ENCODE measurements around the gene GABBR1. TPM values are rescaled to one million over a fixed set of nuclear protein-coding genes. Genes with fewer than 3 reads are reported as not detected.
"Not testable (repeated sequence)": the region's sequence is repeated elsewhere in the genome, so short reads cannot be mapped to it uniquely, and the experiment has no call there.

Gene GABBR1
- total RNA-seq = 9.4 and 12.0 TPM in 2 replicates

- DNase-seq (ENCODE audit: extremely low read depth, low read depth, low spot score) = no peak
Observed at GRCh38 chr6:29632789-29633533, at the start of gene GABBR1. TSS of gene GABBR1 (minus strand) at chr6:29633183. CDS start at chr6:29632385, 798 bp downstream.

DNA sequence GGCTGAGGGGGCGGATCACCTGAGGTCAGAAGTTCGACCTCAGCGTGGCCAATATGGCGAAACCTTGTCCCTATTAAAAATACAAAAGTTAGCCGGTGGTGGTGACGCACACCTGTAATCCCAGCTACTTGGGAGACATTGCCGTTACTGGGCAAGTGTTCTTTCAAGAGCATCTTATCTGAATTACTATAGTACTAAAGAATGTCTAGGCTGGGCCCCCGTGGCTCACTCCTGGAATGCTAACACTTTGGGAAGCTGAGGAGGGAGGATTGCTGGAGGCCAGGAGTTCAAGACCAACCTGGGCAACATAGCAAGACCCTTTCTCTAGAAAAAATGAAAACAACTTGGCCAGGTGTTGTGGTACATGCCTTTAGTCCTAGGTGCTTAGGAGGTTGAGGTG is 48.8 kb upstream of the GABBR1 start:
- DNase-seq (ENCODE audit: extremely low read depth, low read depth, low spot score) = no peak

DNA sequence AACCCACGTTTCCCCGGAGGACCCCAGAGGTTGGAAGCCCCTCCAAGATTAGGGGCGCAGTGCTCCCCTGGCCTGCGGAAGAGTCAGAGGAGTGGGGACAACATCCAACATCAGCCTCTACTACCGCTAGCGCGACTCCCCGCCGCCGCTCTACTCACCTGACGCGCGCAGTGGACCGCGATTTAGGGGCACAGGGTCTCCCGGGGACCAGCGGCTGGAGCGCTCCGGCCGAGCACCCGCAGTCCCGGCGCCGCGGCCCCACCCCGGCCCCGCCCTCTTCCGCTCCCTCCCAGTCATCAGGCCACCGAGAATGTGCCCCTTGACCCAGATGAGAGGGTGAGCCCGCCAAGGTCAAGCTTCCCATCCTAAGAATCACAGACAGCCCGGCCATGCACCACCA is 47.9 kb upstream of the GABBR1 start, which contains the start of gene ZFP57:
ZFP57 (minus strand) TSS at position 249 of the 400 bp plus-strand sequence. CDS start 4,149 bp downstream, outside the sequence.
- DNase-seq (ENCODE audit: extremely low read depth, low read depth, low spot score) = no peak

DNA sequence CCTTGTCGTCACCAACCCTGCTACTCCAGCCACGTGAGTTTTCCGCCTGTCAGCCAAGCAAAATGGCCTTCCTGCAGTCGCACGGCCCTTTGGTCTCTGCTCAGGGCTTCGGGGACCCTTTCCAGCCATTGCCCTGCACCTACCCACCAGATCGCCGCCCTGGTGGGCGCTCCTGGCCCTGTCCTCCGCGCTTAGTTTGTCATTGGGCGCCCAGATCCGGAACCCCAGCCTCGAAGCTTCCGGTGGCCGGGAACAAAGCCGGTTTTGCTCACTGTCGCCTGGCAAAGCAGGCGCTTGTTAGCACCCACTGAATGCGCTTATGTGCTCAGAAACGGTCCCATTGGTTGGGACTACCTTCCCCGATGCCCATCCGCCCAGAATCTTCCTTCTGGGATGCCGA is 47.4 kb upstream of the GABBR1 start:
- no peak for DNase-seq (ENCODE audit: extremely low read depth, low read depth, low spot score)

DNA sequence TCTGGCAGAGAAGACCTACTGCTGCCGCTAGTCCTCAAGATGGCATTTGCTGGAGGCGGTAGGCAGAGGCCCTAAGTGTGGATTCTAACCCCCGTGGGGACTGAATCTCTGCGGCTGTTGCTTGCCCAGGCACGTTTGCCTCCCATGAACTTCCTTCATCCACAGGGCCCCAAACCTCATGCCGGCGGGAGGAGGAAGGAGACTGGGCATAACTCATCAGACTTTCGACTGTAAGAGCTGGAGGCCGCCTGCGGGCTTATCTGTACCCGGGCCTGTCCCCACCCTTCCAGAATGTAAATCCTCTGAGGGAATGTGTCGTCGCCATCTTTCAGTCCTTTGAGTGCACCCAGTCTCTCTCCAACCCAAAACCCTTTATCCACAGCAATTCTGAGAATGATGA is 47.0 kb upstream of the GABBR1 start:
- no peak for DNase-seq (ENCODE audit: extremely low read depth, low read depth, low spot score)

- no peak for DNase-seq (ENCODE audit: extremely low read depth, low read depth, low spot score)
Observed at GRCh38 chr6:29678114-29678513, 45.1 kb upstream of the GABBR1 start.

DNA sequence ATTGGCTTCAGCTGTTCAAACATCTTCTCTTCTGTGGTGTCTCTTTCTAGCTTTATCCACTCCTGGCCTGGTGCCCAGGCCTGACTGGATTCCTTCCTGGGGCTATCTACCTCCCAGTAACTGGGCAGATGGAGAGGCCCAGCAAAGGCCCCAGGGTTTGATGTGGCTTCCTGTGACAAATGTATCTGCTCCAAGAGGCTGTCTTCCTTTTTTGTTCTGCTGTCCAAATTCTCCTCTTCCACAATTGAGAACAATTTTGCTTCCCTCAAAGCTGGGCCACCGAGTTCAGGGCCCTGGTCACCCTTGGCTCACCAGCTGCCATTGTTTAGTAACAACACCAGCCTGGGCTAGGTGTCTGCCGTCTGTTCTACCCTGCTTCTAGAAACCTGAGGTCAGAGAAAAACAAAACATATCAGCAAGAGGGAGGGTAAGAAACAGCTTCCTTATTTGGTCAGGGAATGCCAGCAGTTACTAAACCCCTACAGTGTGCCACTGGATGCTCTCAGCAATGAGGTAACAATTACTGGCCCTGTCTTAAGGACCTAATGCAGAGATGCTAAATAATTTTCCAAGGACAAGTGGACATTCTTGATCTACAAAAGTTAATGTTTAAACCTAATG is 44.1 kb upstream of the GABBR1 start:
- no peak for DNase-seq (ENCODE audit: extremely low read depth, low read depth, low spot score)

GRCh38 chr6:29675561-29675960 is 42.6 kb upstream of the GABBR1 start:
- DNase-seq (ENCODE audit: extremely low read depth, low read depth, low spot score) = no peak

GRCh38 chr6:29674008-29674407 is 41.0 kb upstream of the GABBR1 start:
- DNase-seq (ENCODE audit: extremely low read depth, low read depth, low spot score) = no peak

DNA sequence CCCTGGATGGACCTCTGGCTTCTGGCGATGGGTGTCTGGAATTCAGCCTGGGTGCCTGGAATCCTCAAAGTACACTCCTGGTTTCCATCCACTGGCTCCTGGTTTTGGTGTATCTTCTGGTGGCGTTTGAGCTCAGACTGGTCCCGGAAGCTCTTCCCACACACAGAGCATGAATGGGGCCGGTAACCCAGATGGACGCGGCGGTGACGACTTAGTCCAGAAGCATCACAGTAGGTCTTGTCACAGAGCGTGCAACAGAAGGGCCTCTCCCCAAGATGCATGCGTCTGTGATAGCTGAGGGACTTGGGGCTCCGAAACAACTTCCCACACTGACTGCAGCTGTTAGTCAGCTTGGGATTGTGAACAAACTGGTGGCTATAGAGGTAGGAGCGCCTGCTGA is 40.2 kb upstream of the GABBR1 start:
- no peak for DNase-seq (ENCODE audit: extremely low read depth, low read depth, low spot score)

DNA sequence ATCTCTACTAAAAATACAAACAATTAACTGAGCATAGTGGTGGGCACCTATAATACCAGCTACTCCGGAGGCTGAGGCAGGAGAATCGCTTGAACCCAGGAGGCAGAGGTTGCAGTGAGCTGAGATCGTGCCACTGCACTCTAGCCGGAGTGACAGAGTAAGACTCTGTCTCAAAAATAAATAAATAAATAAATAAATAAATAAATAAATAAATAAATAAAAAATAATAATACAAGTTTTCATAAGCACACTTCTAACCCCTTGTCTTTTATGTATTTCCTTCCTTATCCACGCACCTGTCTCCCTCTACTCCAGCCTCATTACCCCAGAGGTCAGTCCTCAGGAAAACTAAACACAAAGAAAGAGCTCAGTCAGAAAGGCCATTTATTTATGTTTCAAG is 39.1 kb upstream of the GABBR1 start:
- DNase-seq (ENCODE audit: extremely low read depth, low read depth, low spot score) = not testable (repeated sequence)

- no peak for DNase-seq (ENCODE audit: extremely low read depth, low read depth, low spot score)
Observed at GRCh38 chr6:29671026-29671425, 38.0 kb upstream of the GABBR1 start.

GRCh38 chr6:29667158-29667557 is 34.2 kb upstream of the GABBR1 start:
- no peak for DNase-seq (ENCODE audit: extremely low read depth, low read depth, low spot score)

DNA sequence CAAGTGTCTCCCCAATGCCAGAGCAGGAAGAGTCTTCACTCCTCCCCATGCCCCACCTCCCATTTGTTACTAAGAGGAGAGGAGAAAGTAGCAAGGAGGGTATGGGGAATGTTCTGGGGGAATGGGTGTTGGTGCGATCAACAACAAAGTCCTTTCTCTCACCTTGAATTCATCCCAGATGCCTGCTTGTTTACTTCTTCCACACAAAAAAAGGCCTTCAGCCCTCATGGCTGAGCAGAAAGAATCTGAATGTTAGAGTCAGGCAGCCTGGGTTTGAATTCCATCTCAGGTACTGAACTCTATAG is 33.8 kb upstream of the GABBR1 start:
- DNase-seq (ENCODE audit: extremely low read depth, low read depth, low spot score) = no peak

DNA sequence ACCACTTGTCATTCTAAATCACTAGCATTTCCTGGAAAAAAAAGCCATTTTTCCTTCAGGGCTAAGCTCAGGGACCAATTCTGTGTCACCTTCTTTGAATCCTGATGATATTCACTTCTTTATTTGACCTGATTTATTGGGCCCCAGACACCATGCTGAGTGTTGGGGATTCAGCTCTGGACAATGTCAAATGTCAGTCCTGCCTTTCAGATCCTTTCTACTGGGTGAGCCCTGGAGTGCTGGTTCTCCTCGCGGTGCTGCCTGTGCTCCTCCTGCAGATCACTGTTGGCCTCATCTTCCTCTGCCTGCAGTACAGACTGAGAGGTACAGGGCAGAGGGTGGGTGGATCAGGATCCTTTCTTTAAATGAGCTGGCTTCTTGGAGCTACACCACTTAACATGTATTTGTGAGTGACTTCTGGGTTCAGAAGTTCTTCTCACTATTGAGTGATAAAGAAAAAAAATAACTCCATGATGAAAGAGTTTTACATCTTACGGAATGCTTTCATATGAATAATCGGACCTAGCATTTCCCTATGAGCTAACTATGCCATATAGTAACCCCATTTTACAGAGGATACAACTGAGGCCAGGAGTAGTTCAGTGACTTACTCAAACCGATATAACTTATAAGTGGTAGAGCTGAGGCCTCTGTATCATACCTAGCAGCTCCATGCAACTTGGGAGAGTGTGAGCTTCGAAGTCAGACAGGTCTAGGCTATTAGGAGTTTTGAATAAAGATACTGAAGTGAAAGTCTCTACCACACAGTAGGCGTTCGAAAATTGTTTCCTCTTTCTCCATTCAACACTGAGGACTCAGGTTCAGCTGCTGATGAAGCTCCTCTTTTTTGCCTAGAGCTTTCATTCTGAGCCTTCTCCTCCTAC is 33.2 kb upstream of the GABBR1 start:
- DNase-seq (ENCODE audit: extremely low read depth, low read depth, low spot score) = no peak

DNA sequence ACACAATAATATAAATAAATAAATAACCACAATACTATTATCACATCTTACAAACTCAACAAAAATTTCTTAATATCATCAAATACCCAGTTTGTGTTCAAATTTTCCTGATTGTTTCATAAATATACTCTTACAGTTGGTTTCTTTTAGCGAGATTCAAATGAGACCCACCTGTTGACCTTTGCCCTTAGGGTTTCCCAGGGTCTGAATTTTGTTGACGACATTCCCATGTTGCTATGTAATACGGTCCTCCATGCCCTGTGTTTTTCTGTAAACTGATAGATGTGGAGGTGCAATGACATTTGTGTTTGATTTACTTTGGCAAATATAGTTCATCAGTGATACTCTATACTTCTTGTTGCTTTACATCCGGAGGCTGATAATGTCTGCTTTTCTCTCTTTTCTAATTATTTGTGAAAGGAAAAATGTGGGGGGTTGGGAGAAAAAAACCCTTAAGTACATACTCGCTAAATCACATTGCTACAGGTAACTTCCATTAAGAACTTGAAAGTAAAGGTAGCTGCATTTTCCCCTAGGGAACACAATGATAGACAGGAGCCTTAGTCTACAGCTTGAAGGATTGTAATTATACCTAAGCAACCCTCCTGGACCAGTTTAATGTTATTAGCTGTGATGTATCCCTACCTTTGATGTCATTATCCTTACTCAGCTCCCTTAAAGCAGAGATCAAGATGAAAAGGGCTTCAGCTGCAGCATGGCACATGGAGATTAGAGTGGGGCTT is 30.5 kb upstream of the GABBR1 start:
- DNase-seq (ENCODE audit: extremely low read depth, low read depth, low spot score) = no peak

GRCh38 chr6:29661502-29662141 is 28.6 kb upstream of the GABBR1 start:
- not testable (repeated sequence) for DNase-seq (ENCODE audit: extremely low read depth, low read depth, low spot score)

GRCh38 chr6:29661071-29661470 is 28.1 kb upstream of the GABBR1 start:
- DNase-seq (ENCODE audit: extremely low read depth, low read depth, low spot score) = no peak

DNA sequence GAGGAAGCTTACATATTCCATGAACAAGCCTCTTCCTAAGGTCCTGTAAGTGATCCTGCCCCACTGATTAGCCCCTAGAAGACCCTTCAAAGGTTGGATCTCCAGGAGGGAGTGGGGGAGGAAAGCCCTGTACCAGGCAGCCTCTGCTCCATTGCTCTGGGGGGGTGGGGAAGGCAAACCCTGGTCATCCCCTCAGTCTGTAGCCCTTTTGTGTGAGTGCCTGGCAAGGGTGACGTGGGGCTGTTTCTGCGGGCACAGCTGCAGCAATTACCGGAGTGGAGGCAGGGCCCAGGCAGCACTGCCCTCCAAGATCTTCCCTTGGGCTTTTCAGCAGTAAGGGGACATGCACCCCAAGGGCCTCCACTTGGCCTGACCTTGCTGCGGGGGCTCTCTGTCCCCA is 23.8 kb upstream of the GABBR1 start, which contains the start of gene MOG:
MOG (plus strand) TSS at position 295 of the 400 bp plus-strand sequence. CDS start 118 bp downstream, outside the sequence.
- no peak for DNase-seq (ENCODE audit: extremely low read depth, low read depth, low spot score)

- no peak for DNase-seq (ENCODE audit: extremely low read depth, low read depth, low spot score)
Observed at GRCh38 chr6:29656157-29656556, 23.2 kb upstream of the GABBR1 start.
